Common myeloid progenitor, CD34-positive (primary cell): ENCODE data around the gene MYLK4.

ENCODE experiments used
- CTCF ChIA-PET: fragments of 350-600 bp; sonication (Branson Sonifier 250); formaldehyde crosslinking; loops from one replicate; lab custom pipeline; 2021; ENCODE audit warnings: antibody characterized with exemption; lab: Charles Lee
- POLR2A ChIA-PET: fragments of 350-600 bp; sonication (Branson Sonifier 250); formaldehyde crosslinking; loops from one replicate; lab custom pipeline; 2021; ENCODE audit warnings: antibody characterized with exemption; lab: Charles Lee
- DNase-seq, 3 donors: peaks; one replicate each; pipeline versions ENCODE4 v3.0.0 to v3.0.0-alpha.2; 2013
- H3K27ac ChIP-seq, 2 experiments: 1 replicate in 1 of 2; 2 replicates in 1 of 2; pipeline ENCODE4 v1.7.0; 2013; ENCODE audit warnings: inconsistent platforms in 2 of 2, low read length in 2 of 2, mild to moderate bottlenecking in 2 of 2, low read depth in 1 of 2, moderate library complexity in 1 of 2; ENCODE audit not compliant: severe bottlenecking in 2 of 2, insufficient read depth in 1 of 2, poor library complexity in 1 of 2
- H3K27me3 ChIP-seq, 5 experiments: replicated peaks in 2 of 5; 1 replicate in 3 of 5; 2 replicates in 2 of 5; pipeline versions ENCODE4 v1.6.1 to v1.7.0; 2013; ENCODE audit warnings: low read length in 4 of 5, mild to moderate bottlenecking in 2 of 5, moderate library complexity in 2 of 5, inconsistent platforms in 1 of 5; ENCODE audit not compliant: insufficient read depth in 5 of 5, control insufficient read depth in 4 of 5
- H3K36me3 ChIP-seq, 4 experiments: 1 replicate in 2 of 4; 2 replicates in 2 of 4; pipeline versions ENCODE4 v1.6.1 to v1.7.0; 2013; ENCODE audit warnings: low read length in 3 of 4, control low read depth in 1 of 4, mild to moderate bottlenecking in 1 of 4; ENCODE audit not compliant: control insufficient read depth in 4 of 4, insufficient read depth in 4 of 4
- H3K4me1 ChIP-seq, 4 experiments: 1 replicate in 3 of 4; 2 replicates in 1 of 4; pipeline versions ENCODE4 v1.6.1 to v1.7.1; 2013; ENCODE audit warnings: low read length in 3 of 4, mild to moderate bottlenecking in 3 of 4, control low read depth in 1 of 4, inconsistent platforms in 1 of 4, moderate library complexity in 1 of 4; ENCODE audit not compliant: control insufficient read depth in 4 of 4, insufficient read depth in 4 of 4; ENCODE audit errors: control extremely low read depth in 1 of 4
- H3K4me3 ChIP-seq, 7 experiments: 1 replicate in 4 of 7; 2 replicates in 3 of 7; pipeline versions ENCODE4 v1.5.1 to v1.7.0; 2013; ENCODE audit warnings: mild to moderate bottlenecking in 7 of 7, low read length in 6 of 7, moderate library complexity in 6 of 7, inconsistent platforms in 2 of 7, low read depth in 2 of 7, control low read depth in 1 of 7; ENCODE audit not compliant: insufficient read depth in 4 of 7, control insufficient read depth in 1 of 7; ENCODE audit errors: extremely low read depth in 1 of 7
- H3K9me3 ChIP-seq, 5 experiments: 1 replicate in 4 of 5; 2 replicates in 1 of 5; pipeline versions ENCODE4 v1.6.1 to v1.7.1; 2013; ENCODE audit warnings: low read length in 4 of 5, mild to moderate bottlenecking in 2 of 5, inconsistent platforms in 1 of 5, low read depth in 1 of 5, moderate library complexity in 1 of 5; ENCODE audit not compliant: control insufficient read depth in 4 of 5, insufficient read depth in 2 of 5; ENCODE audit errors: control extremely low read depth in 1 of 5
- WGBS: methylation state at CpG from one replicate; pipeline ENCODE4 v1.1.5; 2013; ENCODE audit not compliant: insufficient coverage; 5-methylcytosine and 5-hydroxymethylcytosine counted together

Gene MYLK4

GRCh38 chr6:2665146-2666070, 85.3 kb downstream of the MYLK4 start:
- H3K36me3 ChIP-seq = peaks cover 0 to 4% (median 0%) of the 10 kb centered on the region in 4 experiments
- WGBS = 94% methylated on average over 7 of the region's 11 CpGs
- no peak overlapping the region for H3K4me3 ChIP-seq
- no peaks in the 10 kb centered on the region for H3K27me3 ChIP-seq
- ChIA-PET CTCF (interaction anchor here (0.9 kb wide), 1 partner anchor 9 kb away, joined by 4 read pairs; no protein-coding TSS in a partner anchor), POLR2A (no interaction called here)
- DNase-seq = no peak
- H3K27ac ChIP-seq = no peak overlapping the region
- H3K4me1 ChIP-seq = peaks cover 0 to 9% (median 4%) of the 10 kb centered on the region in 4 experiments
- H3K9me3 ChIP-seq = peaks cover 0 to 14% (median 0%) of the 10 kb centered on the region in 5 experiments

GRCh38 chr6:2663123-2663522, 87.6 kb downstream of the MYLK4 start:
- ChIA-PET CTCF (no interaction called here), POLR2A (no interaction called here)
- Histone ChIP-seq H3K36me3 (peaks cover 0 to 4% (median 0%) of the 10 kb centered on the region in 4 experiments), H3K4me3 (no peak overlapping the region), H3K4me1 (peaks cover 0 to 6% (median 4%) of the 10 kb centered on the region in 4 experiments), H3K27ac (no peak overlapping the region), H3K27me3 (no peaks in the 10 kb centered on the region), H3K9me3 (peaks cover 0 to 14% (median 0%) of the 10 kb centered on the region in 5 experiments)
- DNase-seq = peak; percentile 10 to 83 (median 78)
- WGBS = 90% methylated on average over 2 of the region's 4 CpGs

GRCh38 chr6:2661651-2662050, 89.1 kb downstream of the MYLK4 start:
- 93% methylated on average over 3 of the region's 3 CpGs for WGBS
- no peak overlapping the region for H3K27ac ChIP-seq
- POLR2A ChIA-PET = no interaction called here
- peaks cover 0 to 6% (median 4%) of the 10 kb centered on the region in 4 experiments for H3K4me1 ChIP-seq
- no peaks in the 10 kb centered on the region for H3K27me3 ChIP-seq
- CTCF ChIA-PET = interaction anchor here (2.3 kb wide), 1 partner anchor 16 kb away, joined by 6 read pairs; no protein-coding TSS in a partner anchor
- no peak for DNase-seq
- H3K4me3 ChIP-seq = no peak overlapping the region
- no peaks in the 10 kb centered on the region for H3K36me3 ChIP-seq
- peaks cover 0 to 14% (median 0%) of the 10 kb centered on the region in 5 experiments for H3K9me3 ChIP-seq

- no peaks in the 10 kb centered on the region for H3K27me3 ChIP-seq
- POLR2A ChIA-PET = no interaction called here
- H3K4me1 ChIP-seq = peaks cover 0 to 6% (median 4%) of the 10 kb centered on the region in 4 experiments
- H3K4me3 ChIP-seq = no peak overlapping the region
- no peaks in the 10 kb centered on the region for H3K36me3 ChIP-seq
- peaks cover 0 to 14% (median 0%) of the 10 kb centered on the region in 5 experiments for H3K9me3 ChIP-seq
- DNase-seq = no peak
- no peak overlapping the region for H3K27ac ChIP-seq
- CTCF ChIA-PET = interaction anchor here (1.5 kb wide), 1 partner anchor 19 kb away, joined by 5 read pairs; no protein-coding TSS in a partner anchor
- 94% methylated on average over 3 of the region's 4 CpGs for WGBS
Measured at GRCh38 chr6:2659882-2660281, 90.8 kb downstream of the MYLK4 start.

GRCh38 chr6:2659381-2659780, 91.3 kb downstream of the MYLK4 start:
- Histone ChIP-seq H3K4me3 (no peak overlapping the region), H3K4me1 (peaks cover 0 to 6% (median 4%) of the 10 kb centered on the region in 4 experiments), H3K9me3 (peaks cover 0 to 14% (median 0%) of the 10 kb centered on the region in 5 experiments), H3K36me3 (no peaks in the 10 kb centered on the region), H3K27ac (no peak overlapping the region), H3K27me3 (no peaks in the 10 kb centered on the region)
- 100% methylated on average over 5 of the region's 5 CpGs for WGBS
- ChIA-PET POLR2A (no interaction called here), CTCF (interaction anchor here (1.5 kb wide), 1 partner anchor 19 kb away, joined by 5 read pairs; no protein-coding TSS in a partner anchor)
- DNase-seq = no peak

GRCh38 chr6:2658788-2659187, 91.9 kb downstream of the MYLK4 start:
- Histone ChIP-seq H3K27me3 (no peaks in the 10 kb centered on the region), H3K4me1 (peaks cover 0 to 6% (median 3%) of the 10 kb centered on the region in 4 experiments), H3K9me3 (peaks cover 0 to 14% (median 0%) of the 10 kb centered on the region in 5 experiments), H3K36me3 (no peaks in the 10 kb centered on the region), H3K27ac (no peak overlapping the region), H3K4me3 (no peak overlapping the region)
- DNase-seq = no peak
- ChIA-PET CTCF (interaction anchor here (1.5 kb wide), 1 partner anchor 20 kb away, joined by 5 read pairs; no protein-coding TSS in a partner anchor), POLR2A (interaction anchor here (0.7 kb wide), 1 partner anchor 421 kb away, joined by 3 read pairs; no protein-coding TSS in a partner anchor)
- 100% methylated on average over 2 of the region's 5 CpGs for WGBS
